NCI-H748 (cell line): ENCODE results near the gene RND1.
A peak's percentile ranks its signal among the peaks of the same experiment; 100 is the strongest.
"Not testable (repeated sequence)": the region's sequence is repeated elsewhere in the genome, so short reads cannot be mapped to it uniquely, and the experiment has no call there.

Experiments
- DNase-seq: peaks from one replicate; lab custom pipeline; 2025; ENCODE audit not compliant: unreplicated experiment; lab: John Stamatoyannopoulos, UW

Gene RND1

DNA sequence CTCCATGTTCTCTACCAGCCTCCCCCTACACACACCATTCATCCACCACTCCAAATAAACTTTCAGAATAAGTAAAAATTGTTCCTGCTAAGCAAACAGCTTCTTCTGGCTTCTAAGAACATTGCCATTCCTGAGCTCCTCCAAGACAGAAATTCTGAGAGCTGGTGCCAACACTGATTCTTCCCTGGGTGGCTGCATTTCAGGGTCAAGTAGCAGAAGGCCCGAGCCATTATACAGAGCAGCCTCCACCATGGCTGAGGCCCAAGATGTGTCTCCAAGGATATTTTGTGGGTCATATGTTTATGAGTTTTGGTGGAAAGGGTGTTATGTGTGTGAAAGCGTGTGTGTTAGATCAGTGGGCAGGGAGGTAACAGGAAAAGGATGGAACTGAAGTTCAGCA lies 3.5 kb upstream of the RND1 start:
- no peak for DNase-seq

DNA sequence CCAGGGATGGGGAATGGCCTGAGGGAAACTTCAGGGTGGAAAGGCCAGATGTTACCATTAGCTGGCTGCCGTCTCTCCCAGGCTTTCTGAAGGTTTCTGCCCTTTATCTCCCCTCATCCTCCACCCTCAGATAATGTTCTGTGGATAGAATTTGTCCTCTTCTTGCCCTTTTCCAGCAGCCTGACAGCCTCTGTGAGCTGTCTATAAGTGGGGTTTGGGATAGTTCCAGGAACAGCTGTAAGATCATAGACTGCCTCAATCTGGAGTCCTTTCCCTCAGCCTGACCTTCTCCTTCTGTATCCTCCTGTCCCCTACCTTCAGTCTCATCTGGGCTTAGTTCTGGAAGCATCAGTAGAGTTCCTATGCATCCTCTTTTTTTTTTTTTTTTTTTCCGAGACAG lies 2.8 kb upstream of the RND1 start:
- DNase-seq, result no peak

DNA sequence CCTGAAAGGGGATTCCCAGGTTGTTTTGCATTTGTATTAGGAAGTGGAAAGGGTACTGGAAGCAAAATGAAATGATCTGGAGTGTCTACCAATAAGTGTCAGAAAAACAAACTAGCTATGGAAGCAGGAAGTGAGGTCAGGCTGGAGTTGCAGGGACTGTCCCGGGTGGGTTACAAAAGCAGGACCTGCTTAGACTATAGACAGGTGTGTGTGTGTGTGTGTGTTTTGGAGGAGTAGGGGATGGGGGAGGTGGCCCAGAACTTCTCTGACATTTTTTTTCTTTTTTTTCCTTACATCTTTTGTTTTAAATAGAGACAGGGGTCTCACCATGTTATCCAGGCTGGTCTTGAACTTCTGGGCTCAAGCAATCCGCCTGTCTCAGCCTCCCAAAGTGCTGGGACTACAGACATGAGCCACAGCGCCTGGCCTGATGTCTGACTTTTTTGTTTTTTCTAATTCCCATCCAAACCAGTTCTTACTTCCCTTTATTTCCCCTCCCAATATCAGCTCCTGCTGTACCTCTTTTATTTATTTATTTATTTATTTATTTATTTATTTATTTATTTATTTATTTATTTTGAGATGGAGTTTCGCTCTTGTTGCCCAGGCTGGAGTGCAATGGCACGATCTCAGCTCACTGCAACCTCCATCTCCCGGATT lies 512 bp upstream of the RND1 start:
- no peak for DNase-seq

DNA sequence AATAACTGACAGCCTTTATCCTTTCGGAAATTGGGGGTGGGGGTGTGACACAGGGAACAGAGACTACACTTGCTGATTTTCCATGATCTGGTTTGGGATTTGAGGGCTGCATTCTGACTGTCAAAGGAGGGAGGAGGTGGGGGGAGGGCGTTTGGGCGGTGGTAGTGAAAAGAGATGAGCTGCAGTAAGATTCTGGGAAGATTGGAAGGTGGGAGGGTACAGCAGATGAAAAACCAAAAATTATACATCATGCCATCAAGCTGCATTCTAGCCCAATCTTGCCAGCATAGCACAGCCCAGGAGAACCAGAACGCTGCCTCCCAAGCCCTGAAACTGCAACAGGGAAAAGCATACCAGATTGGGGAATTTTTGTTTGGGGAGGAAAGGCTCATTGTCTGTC lies 2.4 kb downstream of the RND1 start:
- DNase-seq, result no peak

DNA sequence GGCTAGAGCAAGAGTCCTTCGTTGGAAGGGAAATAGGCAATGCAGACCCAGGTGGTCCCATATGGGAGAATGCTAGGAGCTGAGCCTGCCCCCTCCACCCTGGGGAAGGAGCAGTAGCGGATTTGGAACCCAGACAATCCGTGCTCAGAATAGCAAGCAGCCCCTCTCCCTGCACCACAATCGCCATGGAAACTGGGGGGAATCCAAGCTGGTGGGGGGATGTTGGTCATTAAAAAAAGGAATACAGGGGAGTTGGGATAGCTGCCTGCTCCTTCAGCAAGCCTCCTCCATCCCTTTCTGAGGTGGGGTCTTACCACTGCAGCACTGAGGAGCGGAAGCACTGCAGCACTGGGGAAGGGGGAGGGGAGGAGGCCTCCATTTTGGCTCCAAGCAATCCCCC lies 2.9 kb downstream of the RND1 start:
- no peak for DNase-seq

DNA sequence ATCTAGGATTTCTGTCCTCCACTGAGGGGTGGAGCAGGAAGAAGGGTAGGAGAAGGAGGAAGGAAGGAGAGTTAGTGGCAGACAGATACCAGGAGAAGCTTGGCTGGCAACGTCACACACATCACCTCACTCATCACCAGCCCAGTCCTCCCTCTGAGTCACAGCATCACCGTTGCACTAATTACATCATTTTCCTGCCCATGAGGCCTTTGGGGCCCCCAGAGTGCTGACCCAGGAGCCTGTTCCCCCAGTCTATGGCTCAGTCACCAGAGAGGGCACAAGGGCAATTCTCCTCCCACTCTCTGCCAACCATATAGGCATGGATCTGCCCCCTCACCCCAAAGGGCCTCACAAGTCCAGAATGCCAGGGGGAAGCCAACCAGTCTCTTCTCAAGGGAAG lies 4.6 kb downstream of the RND1 start:
- DNase-seq, result no peak

DNA sequence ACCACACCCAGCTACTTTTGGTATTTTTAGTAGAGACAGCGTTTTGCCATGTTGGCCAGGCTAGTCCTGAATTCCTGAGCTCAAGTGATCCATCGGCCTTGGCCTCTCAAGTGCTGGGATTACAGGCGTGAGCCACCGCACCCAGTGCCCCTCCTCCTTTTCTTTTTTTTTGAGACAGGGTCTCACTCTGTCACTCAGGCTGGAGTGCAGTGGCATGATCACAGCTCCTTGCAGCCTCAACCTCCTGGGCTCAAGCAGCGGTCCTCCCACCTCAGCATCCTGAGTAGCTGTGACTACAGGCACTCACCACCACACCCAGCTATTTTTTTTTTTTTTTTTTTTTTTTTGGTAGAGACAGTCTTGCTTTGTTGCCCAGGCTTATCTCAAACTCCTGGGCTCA lies 5.4 kb downstream of the RND1 start:
- not testable (repeated sequence) for DNase-seq

DNA sequence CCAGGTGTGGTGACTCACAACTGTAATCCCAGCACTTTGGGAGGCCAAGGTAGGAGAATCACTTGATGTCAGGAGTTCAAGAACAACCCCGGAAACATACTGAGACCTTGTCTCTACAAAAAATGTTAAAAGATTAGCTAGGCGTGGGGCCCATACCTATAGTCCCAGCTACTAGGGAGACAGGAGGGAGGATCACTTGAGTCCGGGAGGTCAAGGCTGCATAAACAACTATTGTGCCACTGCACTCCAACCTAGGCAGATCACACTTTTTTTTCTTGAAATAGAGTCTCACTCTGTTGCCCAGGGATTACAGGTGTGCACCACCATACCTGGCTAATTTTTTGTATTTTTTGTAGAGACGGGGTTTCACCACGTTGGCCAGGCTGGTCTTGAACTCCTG lies 6.1 kb downstream of the RND1 start:
- no peak for DNase-seq

DNA sequence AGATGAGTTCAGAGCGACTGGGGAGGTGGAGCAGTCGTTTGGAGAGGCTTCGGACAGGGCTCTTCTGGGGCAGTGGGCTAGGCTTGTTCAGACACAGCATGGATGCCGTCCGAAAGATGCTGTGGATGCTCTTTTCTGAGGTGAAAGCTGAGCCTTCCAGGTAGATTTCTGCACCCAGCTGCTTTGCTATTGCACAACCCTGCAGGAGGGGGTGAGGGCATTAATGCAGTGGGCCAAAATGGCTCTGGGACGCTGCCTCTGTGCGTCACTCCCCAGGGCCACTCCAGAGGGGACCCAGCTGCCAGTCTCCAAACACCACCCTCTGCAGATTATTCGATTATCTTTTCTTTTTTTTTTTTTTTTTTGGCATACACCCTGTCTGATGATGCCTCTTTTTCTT lies 7.6 kb downstream of the RND1 start:
- DNase-seq, result no peak

DNA sequence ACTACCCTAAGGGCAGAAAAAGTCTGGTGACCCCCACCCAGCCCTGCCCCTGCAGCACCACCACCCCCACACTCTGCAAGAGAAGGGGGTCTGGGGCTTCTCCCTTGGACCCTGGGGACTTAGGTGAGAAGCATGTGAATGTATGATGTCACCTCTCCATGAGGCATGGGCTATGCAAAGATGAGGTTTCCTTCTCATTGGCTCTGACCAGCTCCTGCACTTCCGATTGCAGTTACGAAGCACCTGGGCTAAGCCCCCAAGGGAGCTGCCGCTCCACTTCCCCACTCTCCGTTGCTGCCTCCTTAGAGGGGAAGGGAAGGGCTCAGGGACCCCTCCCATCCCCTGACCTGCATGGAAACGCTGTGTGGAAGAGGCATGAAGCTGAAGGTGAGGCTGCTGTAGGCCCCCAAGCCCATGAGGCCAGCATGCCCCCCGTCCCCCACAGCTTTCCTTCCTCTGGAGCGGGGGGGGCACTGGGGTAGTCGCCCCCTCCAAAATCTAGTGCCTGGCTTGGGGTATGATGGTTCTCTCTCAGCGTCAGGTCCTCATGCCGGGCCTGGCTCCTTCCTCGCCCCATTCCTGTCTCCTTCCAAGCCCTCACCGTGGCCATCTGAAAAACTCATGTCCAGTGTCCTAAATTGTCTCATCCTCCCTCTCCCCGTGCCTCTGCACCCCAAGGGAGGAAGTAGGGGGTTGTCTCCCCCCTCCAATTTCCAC lies 8.2 kb downstream of the RND1 start:
- DNase-seq, result peak; percentile 10

DNA sequence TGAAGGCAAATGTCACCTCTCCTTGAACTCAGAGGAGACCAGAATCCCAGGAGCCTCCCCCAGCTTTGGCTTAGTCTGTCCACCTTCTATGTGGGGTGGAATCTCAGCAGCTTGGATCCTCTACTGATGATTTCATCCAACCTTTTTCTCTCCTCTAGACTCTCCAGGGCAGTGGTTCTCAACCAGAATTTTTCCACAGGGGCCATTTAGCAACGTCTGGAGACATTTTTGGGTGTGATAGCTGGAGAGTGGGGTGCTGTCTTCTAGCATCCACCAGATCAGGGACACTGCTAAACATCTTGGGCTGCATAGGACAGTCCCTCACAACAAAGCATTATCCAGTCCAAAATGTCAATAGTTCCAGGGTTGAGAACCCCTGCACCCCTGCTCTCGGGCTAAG lies 9.3 kb downstream of the RND1 start:
- no peak for DNase-seq

DNA sequence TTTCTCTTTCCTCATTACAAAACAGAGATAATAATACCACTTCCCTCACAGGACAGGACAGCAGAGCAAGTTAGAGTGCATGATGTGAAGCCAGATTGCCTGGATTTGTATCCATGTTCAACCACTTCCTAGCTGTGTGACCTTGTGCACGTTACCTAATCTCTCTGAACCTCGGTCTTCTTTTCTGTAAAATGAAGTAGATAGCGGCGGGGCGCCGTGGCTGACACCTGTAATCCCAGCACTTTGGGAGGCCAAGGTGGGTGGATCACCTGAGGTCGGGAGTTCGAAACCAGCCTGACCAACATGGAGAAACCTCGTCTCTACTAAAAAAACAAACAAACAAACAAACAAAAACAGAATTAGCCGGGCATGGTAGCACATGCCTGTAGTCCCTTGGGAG lies 10.7 kb downstream of the RND1 start:
- not testable (repeated sequence) for DNase-seq

DNA sequence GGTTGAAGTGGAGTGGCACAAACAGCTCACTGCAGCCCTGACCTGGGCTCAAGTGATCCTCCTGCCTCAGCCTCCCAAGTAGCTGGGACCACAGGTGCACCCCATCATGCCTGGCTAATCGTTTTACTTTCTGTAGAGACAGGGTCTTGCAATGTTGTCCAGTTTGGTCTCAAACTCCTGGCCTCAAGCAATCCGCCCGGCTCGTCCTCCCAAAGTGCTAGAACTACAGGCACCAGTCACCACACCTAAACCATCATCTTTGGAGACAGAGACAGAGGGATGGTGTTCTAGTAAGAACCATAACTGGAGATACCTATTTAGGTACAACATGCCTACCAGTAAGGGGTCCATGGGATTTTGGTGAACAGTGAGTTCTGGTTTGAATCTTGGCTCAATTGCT lies 11.2 kb downstream of the RND1 start:
- no peak for DNase-seq

DNA sequence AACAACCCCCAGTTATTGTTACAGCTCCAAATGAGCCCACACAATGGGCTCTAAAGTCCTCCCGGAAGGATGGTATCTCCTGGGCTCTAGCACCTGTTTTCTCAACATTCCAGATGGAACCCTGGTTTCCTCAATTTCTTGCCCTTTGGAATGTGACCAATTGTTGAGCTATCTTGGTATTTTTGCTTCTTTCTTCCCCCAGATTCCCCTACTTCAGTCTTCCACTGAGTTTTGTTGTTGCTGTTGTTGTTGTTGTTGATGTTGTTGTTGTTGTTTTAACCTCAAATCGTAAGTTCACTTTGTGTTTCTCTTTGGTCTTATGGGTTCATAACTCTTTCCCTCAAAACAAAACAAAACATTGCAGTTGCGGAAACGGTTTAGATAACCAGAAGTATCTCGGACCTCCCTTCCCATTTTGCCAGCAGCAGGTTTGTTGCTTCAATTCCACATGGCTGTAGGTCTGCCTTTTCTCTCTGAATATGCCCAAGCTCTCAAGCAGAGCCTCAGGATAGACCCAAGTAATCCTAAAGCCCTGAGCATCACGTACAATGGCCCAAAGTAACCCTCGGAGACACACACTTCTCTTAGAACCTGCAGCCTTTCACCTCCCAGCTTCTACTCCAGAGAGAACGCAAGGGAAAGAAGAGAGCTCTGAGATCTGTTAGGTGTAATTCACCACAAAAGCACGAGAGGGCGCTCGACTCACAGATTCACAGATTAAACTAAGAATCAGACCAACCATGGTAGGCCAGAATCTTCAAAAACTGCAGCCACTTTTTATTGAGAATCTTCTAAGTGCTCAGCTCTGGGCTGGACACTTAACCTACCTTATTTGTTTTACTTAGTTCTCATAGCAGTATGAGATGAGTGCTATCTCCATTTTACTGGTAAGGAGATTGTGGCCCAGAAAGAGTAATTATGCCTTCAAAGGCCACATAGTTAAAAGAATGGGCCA lies 12.7 kb downstream of the RND1 start:
- peak; percentile 85 for DNase-seq

DNA sequence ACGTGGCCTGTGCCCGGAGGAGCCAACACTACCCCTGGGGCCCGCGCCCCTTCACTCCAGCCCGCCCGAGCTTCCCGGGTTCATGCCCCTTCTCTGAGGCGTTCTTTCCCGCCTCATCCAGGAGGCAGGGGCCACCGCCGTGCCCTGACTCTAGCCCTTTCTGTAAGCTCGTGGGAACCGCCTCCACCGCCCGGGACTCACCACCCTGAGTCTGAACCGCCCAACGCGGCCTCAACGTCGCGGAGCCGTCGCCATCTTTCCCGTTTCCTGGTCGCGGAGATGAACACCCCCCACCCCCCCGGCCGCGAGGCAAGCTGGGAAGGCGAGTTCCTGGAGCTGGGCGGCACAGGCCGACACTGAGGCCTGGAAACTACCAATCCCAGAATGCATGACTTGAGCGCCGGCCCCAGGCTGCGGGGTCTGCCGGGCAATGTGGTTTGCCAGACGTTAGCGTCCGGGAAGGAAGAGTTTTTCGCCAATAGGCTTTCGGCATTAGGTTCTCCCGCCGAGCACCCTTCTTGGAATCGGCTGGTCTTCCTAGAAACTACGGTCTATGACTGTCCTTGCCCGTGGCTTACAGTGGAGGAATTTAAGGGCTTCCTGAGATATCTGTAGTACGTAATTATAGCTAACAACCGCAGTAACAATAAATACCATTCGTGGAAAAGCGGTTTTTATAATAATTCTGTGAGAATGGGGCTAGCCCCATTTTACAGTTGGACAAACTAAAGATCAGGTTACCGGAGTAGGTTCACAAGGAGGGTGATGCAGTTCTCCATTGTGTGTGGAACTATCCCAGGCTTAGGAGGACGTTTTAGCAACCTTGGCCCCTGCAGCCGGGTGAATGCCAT lies 13.6 kb downstream of the RND1 start, which contains the start of gene DDX23:
DDX23 (minus strand) TSS at position 281 of the 851 bp plus-strand sequence. CDS start 6,381 bp downstream, outside the sequence.
- DNase-seq, result peak; percentile 97

DNA sequence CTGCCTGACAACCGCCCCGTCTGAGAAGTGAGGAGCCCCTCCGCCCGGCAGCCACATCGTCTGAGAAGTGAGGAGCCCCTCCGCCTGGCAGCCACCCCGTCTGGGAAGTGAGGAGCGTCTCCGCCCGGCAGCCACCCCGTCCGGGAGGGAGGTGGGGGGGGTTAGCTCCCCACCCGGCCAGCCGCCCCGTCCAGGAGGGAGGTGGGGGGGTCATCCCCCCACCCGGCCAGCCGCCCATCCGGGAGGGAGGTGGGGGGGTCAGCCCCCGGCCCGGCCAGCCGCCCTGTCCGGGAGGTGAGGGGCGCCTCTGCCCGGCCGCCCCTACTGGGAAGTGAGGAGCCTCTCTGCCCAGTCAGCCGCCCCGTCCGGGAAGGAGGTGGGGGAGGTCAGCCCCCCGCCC lies 23.6 kb downstream of the RND1 start:
- DNase-seq, result not testable (repeated sequence)

DNA sequence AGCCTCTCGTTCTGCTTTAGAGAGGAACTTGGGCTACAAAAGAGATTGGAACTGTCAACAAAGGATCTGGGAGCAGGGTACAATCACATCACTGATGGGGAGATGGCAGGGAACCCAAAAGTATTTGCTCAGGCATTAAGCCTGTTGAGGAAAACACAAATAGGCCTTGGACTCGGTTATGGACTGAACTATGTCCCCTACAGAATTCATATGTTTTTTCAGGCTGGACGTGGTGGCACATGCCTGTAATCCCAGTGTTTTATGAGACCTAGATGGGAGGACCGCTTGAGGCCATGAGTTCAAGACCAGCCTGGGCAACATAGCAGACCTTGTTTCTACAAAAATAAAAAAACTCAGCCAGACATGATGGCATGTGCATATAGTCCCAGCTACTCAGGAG lies 27.6 kb downstream of the RND1 start:
- DNase-seq, result no peak

DNA sequence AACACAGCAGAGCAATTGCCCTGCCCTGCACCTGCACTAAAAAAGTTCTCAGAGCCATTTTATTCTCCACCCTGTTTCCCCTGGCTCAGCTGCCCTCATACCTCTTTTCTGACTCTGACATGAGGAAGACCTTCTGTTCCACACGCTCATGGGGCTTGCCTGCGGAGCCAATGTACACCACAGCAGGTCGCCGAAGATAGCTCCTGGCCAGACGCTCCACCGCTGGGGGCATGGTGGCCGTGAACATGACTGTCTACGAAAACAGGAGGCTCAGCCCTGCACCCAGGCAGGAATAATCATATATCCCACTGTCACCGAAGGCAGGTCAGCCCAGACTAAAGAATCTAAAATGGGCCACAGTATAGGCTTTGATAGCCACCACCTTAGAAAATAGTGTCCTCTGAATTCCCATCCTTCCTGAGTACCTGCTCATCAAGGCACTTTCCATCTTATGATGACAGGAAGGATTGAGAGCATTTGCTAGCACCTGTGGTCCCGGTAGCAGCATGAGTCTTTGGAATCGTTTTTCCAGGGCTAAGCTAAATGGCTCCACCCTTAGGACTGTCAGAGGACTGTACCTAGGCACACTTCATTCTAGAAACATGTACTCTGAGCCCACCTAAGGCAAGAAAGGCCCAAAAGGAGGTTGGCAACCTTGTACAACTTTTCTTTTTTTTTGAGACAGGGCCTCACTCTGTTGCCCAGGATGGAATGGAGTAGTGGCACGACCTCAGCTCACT lies 33.2 kb downstream of the RND1 start:
- DNase-seq, result no peak

DNA sequence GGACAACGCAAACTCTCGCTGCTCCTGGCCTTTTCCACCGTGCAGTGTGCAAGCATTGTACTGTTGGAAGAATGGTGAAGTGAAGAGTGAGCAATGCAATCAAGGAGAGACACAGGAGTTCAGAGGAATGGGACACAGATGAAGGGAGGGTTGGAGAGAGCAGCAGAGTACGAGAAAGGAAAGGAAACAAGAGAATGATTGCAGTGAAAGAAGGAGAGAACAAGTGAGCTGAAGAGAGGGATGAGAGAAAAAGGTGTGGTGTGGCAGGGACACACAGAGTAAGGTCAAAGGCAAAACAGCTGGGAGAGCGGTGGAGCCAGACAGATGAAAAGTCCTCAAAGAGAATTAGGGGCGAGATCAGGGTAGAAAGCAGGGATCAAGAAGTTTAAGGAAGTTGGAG lies 34.4 kb downstream of the RND1 start:
- no peak for DNase-seq
